HEK293 (cell line): Measurements from ENCODE around the gene BHMT2.

Source experiments
- CTCF ChIA-PET: fragments of 350-600 bp; formaldehyde crosslinking; extraction: SDS; loops from one replicate; lab custom pipeline; 2021; ENCODE audit warnings: antibody characterized with exemption; lab: Yijun Ruan, JAX
- POLR2A ChIA-PET: fragments of 300-600 bp; formaldehyde crosslinking; extraction: SDS; loops from one replicate; lab custom pipeline; 2020; ENCODE audit warnings: antibody characterized with exemption, inconsistent platforms; lab: Yijun Ruan, JAX
- H3K27ac ChIP-seq: fragments of 200-500 bp; sonication (Bioruptor generic); 2 replicates; pipeline ENCODE4 v1.5.1; 2014; ENCODE audit warnings: low read depth, low read length, control low read depth, inconsistent platforms; ENCODE audit errors: extremely low read depth
- H3K36me3 ChIP-seq, 2 experiments: fragments of 200-500 bp in 1 of 2; sonication (Bioruptor generic) in 1 of 2; 1 replicate in 1 of 2; 2 replicates in 1 of 2; pipeline ENCODE4 v1.5.1; 2014 to 2017; ENCODE audit warnings: inconsistent platforms in 2 of 2, low read length in 2 of 2; ENCODE audit not compliant: control insufficient read depth in 2 of 2, insufficient read depth in 1 of 2
- H3K4me1 ChIP-seq: fragments of 200-500 bp; sonication (Bioruptor generic); 2 replicates; pipeline ENCODE4 v1.5.1; 2014; ENCODE audit warnings: mild to moderate bottlenecking, low read length, inconsistent platforms; ENCODE audit not compliant: control insufficient read depth, insufficient read depth
- H3K4me3 ChIP-seq: 2 replicates; pipeline ENCODE4 v1.5.1; 2011; ENCODE audit warnings: low read depth, mild to moderate bottlenecking, control low read depth, low read length, moderate library complexity
- H3K9me3 ChIP-seq: fragments of 200-500 bp; sonication (Bioruptor generic); 2 replicates; pipeline ENCODE4 v1.5.1; 2014; ENCODE audit warnings: low read depth, low read length, inconsistent platforms; ENCODE audit not compliant: control insufficient read depth, insufficient read depth
- BCL11B ChIP-seq: fragments of 450-650 bp; formaldehyde crosslinking; IDR thresholded peaks from 2 replicates; pipeline ENCODE4 v1.5.1; 2016; ENCODE audit warnings: low read depth, missing biosample characterization, missing genetic modification characterization
- IKZF3 ChIP-seq: fragments of 450-650 bp; IDR thresholded peaks from 2 replicates; pipeline ENCODE4 v1.5.0; 2018; ENCODE audit warnings: missing biosample characterization, mild to moderate bottlenecking, missing genetic modification characterization, moderate library complexity
- KLF1 ChIP-seq: fragments of 450-650 bp; formaldehyde crosslinking; IDR thresholded peaks from 2 replicates; pipeline ENCODE4 v1.5.1; 2016; ENCODE audit warnings: missing biosample characterization, missing genetic modification characterization
- KLF16 ChIP-seq: fragments of 450-650 bp; formaldehyde crosslinking; IDR thresholded peaks from 2 replicates; pipeline ENCODE4 v1.5.1; 2017; ENCODE audit warnings: missing biosample characterization, missing genetic modification characterization
- PRDM1 ChIP-seq: fragments of 450-650 bp; formaldehyde crosslinking; IDR thresholded peaks from 2 replicates; pipeline ENCODE4; 2016; ENCODE audit warnings: missing biosample characterization, missing genetic modification characterization
- SP3 ChIP-seq: fragments of 450-650 bp; formaldehyde crosslinking; IDR thresholded peaks from 2 replicates; pipeline ENCODE4 v1.5.1; 2016; ENCODE audit warnings: missing biosample characterization, missing genetic modification characterization
- SP7 ChIP-seq: fragments of 450-650 bp; formaldehyde crosslinking; IDR thresholded peaks from 2 replicates; pipeline ENCODE4 v1.5.1; 2016; ENCODE audit warnings: missing biosample characterization, missing genetic modification characterization
- WT1 ChIP-seq: fragments of 450-650 bp; formaldehyde crosslinking; IDR thresholded peaks from 2 replicates; pipeline ENCODE4 v1.5.1; 2016; ENCODE audit warnings: missing biosample characterization, missing genetic modification characterization
- ZEB2 ChIP-seq: fragments of 450-650 bp; formaldehyde crosslinking; IDR thresholded peaks from 2 replicates; pipeline ENCODE4 v1.5.1; 2016; ENCODE audit warnings: missing biosample characterization, missing genetic modification characterization
- ZNF10 ChIP-seq: fragments of 450-650 bp; formaldehyde crosslinking; IDR thresholded peaks from 2 replicates; pipeline ENCODE4 v1.5.1; 2017; ENCODE audit warnings: missing biosample characterization, missing genetic modification characterization
- ZNF138 ChIP-seq: fragments of 450-650 bp; formaldehyde crosslinking; IDR thresholded peaks from 2 replicates; pipeline ENCODE4 v1.5.1; 2016; ENCODE audit warnings: missing biosample characterization, missing genetic modification characterization, borderline replicate concordance
- ZNF169 ChIP-seq: fragments of 450-650 bp; formaldehyde crosslinking; IDR thresholded peaks from 2 replicates; pipeline ENCODE4 v1.5.1; 2016; ENCODE audit warnings: missing biosample characterization, missing genetic modification characterization
- ZNF214 ChIP-seq: fragments of 450-650 bp; formaldehyde crosslinking; IDR thresholded peaks from 2 replicates; pipeline ENCODE4 v1.5.1; 2017; ENCODE audit warnings: missing biosample characterization, mild to moderate bottlenecking, missing genetic modification characterization, borderline replicate concordance
- ZNF24 ChIP-seq: fragments of 450-650 bp; formaldehyde crosslinking; IDR thresholded peaks from 2 replicates; pipeline ENCODE4 v1.5.1; 2016; ENCODE audit warnings: missing biosample characterization, missing genetic modification characterization
- ZNF292 ChIP-seq: fragments of 450-650 bp; formaldehyde crosslinking; IDR thresholded peaks from 2 replicates; pipeline ENCODE4 v1.5.1; 2016; ENCODE audit warnings: low read depth, missing biosample characterization, missing genetic modification characterization, borderline replicate concordance
- ZNF366 ChIP-seq: fragments of 450-650 bp; formaldehyde crosslinking; conservative IDR thresholded peaks from 2 replicates; pipeline ENCODE4 v1.5.1; 2016; ENCODE audit warnings: missing biosample characterization, missing genetic modification characterization
- ZNF404 ChIP-seq: fragments of 450-650 bp; formaldehyde crosslinking; IDR thresholded peaks from 2 replicates; pipeline ENCODE4 v1.5.1; 2017; ENCODE audit warnings: missing biosample characterization, missing genetic modification characterization
- ZNF501 ChIP-seq: fragments of 450-650 bp; formaldehyde crosslinking; IDR thresholded peaks from 2 replicates; pipeline ENCODE4 v1.5.1; 2016; ENCODE audit warnings: missing biosample characterization, missing genetic modification characterization
- ZNF529 ChIP-seq: fragments of 450-650 bp; formaldehyde crosslinking; IDR thresholded peaks from 2 replicates; pipeline ENCODE4 v1.5.1; 2017; ENCODE audit warnings: missing genetic modification characterization, missing biosample characterization; ENCODE audit not compliant: insufficient replicate concordance
- ZNF530 ChIP-seq: fragments of 450-650 bp; formaldehyde crosslinking; IDR thresholded peaks from 2 replicates; pipeline ENCODE4 v1.5.1; 2016; ENCODE audit warnings: low read depth, missing biosample characterization, missing genetic modification characterization
- ZNF600 ChIP-seq: fragments of 450-650 bp; formaldehyde crosslinking; IDR thresholded peaks from 2 replicates; pipeline ENCODE4 v1.5.1; 2016; ENCODE audit warnings: missing biosample characterization, missing genetic modification characterization
- ZNF658 ChIP-seq: fragments of 450-650 bp; formaldehyde crosslinking; IDR thresholded peaks from 2 replicates; pipeline ENCODE4; 2016; ENCODE audit warnings: missing biosample characterization, missing genetic modification characterization
- ZNF843 ChIP-seq: fragments of 450-650 bp; formaldehyde crosslinking; IDR thresholded peaks from 2 replicates; pipeline ENCODE4 v1.5.1; 2016; ENCODE audit warnings: missing biosample characterization, missing genetic modification characterization
- TF ChIP-seq, protein P1 (sequence below): fragments of 450-650 bp; formaldehyde crosslinking; IDR thresholded peaks from 2 replicates; pipeline ENCODE4 v1.5.1; 2017; ENCODE audit warnings: missing biosample characterization, missing genetic modification characterization
- TF ChIP-seq, protein P2 (sequence below): fragments of 450-650 bp; formaldehyde crosslinking; IDR thresholded peaks from 2 replicates; pipeline ENCODE4 v1.5.1; 2016; ENCODE audit warnings: missing biosample characterization, missing genetic modification characterization
- TF ChIP-seq, protein P3 (sequence below): fragments of 450-650 bp; formaldehyde crosslinking; IDR thresholded peaks from 2 replicates; pipeline ENCODE4 v1.5.1; 2016; ENCODE audit warnings: missing biosample characterization, missing genetic modification characterization
- TF ChIP-seq, protein P4 (sequence below): fragments of 450-650 bp; formaldehyde crosslinking; IDR thresholded peaks from 2 replicates; pipeline ENCODE4 v1.5.1; 2016; ENCODE audit warnings: missing biosample characterization, missing genetic modification characterization
- TF ChIP-seq, protein P5 (sequence below): fragments of 450-650 bp; IDR thresholded peaks from 2 replicates; pipeline ENCODE4 v1.5.1; 2018; ENCODE audit warnings: missing biosample characterization, missing genetic modification characterization

The BHMT2 gene

DNA sequence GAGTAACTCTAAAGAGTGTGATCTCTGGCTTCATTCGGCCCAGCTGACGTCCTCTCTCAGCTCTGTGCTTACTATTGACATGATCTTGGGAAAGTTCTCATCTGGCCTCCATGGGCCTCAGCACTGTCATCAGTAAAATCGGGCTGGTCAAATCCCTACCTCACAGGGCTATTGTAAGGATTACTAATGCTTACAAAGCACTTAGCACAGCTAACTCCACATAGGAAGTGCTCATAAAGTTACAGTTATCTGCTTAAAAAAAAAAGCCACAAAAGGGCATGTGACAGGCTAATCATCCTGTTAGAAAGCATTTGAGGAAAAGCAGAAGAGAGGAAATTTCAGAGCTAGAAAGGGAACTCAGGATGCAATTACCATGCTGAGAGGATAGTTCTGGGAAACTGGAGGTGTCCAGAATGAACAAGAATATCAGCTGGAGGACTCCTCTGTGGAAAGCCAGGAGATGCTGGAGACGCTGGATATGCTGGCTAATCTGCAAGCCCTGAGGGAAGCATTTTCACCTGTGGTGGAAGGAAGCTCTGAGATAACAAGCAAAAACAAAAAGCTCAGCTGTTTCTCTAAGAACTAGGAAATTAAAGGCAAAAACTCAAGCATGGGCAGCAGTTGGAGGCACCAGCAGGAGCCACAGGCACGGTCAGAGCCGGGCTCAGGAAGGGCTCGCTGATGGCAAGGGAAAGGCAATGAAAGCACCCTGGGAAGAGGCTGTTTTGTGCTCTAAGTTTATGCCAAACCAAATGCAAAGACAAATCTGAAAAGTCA is 37.6 kb downstream of the BHMT2 start (continued):
- TF ChIP-seq, protein P1, sequence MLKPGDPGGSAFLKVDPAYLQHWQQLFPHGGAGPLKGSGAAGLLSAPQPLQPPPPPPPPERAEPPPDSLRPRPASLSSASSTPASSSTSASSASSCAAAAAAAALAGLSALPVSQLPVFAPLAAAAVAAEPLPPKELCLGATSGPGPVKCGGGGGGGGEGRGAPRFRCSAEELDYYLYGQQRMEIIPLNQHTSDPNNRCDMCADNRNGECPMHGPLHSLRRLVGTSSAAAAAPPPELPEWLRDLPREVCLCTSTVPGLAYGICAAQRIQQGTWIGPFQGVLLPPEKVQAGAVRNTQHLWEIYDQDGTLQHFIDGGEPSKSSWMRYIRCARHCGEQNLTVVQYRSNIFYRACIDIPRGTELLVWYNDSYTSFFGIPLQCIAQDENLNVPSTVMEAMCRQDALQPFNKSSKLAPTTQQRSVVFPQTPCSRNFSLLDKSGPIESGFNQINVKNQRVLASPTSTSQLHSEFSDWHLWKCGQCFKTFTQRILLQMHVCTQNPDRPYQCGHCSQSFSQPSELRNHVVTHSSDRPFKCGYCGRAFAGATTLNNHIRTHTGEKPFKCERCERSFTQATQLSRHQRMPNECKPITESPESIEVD (tag by site-specific recombination): no peak
- TF ChIP-seq IKZF3: no peak
- TF ChIP-seq, protein P2, sequence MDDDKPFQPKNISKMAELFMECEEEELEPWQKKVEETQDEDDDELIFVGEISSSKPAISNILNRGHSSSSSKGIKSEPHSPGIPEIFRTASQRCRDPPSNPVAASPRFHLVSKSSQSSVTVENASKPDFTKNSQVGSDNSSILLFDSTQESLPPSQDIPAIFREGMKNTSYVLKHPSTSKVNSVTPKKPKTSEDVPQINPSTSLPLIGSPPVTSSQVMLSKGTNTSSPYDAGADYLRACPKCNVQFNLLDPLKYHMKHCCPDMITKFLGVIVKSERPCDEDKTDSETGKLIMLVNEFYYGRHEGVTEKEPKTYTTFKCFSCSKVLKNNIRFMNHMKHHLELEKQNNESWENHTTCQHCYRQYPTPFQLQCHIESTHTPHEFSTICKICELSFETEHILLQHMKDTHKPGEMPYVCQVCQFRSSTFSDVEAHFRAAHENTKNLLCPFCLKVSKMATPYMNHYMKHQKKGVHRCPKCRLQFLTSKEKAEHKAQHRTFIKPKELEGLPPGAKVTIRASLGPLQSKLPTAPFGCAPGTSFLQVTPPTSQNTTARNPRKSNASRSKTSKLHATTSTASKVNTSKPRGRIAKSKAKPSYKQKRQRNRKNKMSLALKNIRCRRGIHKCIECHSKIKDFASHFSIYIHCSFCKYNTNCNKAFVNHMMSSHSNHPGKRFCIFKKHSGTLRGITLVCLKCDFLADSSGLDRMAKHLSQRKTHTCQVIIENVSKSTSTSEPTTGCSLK (tag by site-specific recombination): no peak
- TF ChIP-seq WT1 (tag by site-specific recombination): no peak
- no peak for TF ChIP-seq ZNF292 (tag by site-specific recombination)
- TF ChIP-seq PRDM1 (tag by site-specific recombination): no peak
- TF ChIP-seq ZEB2: no peak
- no peak for TF ChIP-seq ZNF501

DNA sequence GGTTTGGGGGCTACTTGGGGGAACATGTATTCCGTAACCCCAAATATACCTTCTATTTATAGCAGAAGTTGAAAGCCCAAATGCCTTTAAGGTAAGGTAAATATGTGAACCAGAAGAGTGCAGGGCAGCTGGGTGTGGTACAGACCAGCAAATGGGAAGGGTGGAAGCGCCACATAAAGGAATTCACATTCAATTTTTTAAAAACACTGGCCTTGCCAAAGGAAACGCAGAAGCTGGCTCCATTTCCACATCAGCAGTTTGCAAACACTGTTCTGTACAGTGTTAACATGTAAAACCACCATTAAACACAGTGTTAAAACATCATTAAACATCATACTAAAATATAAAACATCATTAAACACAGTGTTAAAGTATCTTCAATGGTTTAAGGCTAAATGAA is 38.5 kb downstream of the BHMT2 start:
- CTCF ChIA-PET: interaction anchor here (1.1 kb wide), 1 partner anchor 148 kb away, joined by 3 read pairs; no protein-coding TSS in a partner anchor
- no peak overlapping the region for H3K4me3 ChIP-seq
- H3K27ac ChIP-seq: no peak overlapping the region
- POLR2A ChIA-PET: no interaction called here
- H3K4me1 ChIP-seq: peaks cover 10% of the 10 kb centered on the region; the same call in 1 of the 2 replicates
- TF ChIP-seq ZNF404 (tag by site-specific recombination) (no peak), ZNF138 (no peak), KLF16 (tag by site-specific recombination) (no peak)
- no peaks in the 10 kb centered on the region for H3K36me3 ChIP-seq
- H3K9me3 ChIP-seq: no peaks in the 10 kb centered on the region

DNA sequence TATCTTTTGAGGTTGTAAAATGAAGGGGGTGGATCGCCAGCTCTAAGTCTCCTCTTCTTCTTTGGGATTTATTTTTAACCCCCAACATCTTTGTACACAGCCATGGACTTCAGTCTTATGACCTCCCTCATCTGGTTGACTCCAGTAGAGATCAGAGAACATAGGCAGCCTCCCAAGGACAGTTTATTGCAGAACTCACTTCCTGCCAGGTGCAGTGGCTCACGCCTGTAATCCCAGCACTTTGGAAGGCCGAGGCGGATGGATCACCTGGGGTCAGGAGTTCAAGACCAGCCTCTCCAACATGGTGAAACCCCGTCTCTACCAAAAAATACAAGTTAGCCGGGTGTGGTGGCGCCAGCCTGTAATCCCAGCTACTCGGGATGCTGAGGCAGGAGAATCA is 39.2 kb downstream of the BHMT2 start:
- no peaks in the 10 kb centered on the region for H3K9me3 ChIP-seq
- no peak overlapping the region for H3K4me3 ChIP-seq
- H3K27ac ChIP-seq: no peak overlapping the region
- ChIA-PET CTCF (interaction anchor here (0.6 to 1.4 kb wide), 2 partner anchors 11 to 84 kb away, joined by 3 to 7 read pairs; no protein-coding TSS in a partner anchor), POLR2A (no interaction called here)
- H3K4me1 ChIP-seq: peaks cover 10% of the 10 kb centered on the region; the same call in 1 of the 2 replicates
- no peaks in the 10 kb centered on the region for H3K36me3 ChIP-seq
- TF ChIP-seq ZNF600 (tag by site-specific recombination): no peak
- TF ChIP-seq, protein P3, sequence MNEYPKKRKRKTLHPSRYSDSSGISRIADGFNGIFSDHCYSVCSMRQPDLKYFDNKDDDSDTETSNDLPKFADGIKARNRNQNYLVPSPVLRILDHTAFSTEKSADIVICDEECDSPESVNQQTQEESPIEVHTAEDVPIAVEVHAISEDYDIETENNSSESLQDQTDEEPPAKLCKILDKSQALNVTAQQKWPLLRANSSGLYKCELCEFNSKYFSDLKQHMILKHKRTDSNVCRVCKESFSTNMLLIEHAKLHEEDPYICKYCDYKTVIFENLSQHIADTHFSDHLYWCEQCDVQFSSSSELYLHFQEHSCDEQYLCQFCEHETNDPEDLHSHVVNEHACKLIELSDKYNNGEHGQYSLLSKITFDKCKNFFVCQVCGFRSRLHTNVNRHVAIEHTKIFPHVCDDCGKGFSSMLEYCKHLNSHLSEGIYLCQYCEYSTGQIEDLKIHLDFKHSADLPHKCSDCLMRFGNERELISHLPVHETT (tag by site-specific recombination): no peak
- TF ChIP-seq, protein P4, sequence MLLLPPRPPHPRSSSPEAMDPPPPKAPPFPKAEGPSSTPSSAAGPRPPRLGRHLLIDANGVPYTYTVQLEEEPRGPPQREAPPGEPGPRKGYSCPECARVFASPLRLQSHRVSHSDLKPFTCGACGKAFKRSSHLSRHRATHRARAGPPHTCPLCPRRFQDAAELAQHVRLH (tag by site-specific recombination): no peak
- no peak for TF ChIP-seq ZNF529 (tag by site-specific recombination)
- TF ChIP-seq ZNF843 (tag by site-specific recombination): no peak
- no peak for TF ChIP-seq SP3
- no peak for TF ChIP-seq KLF1 (tag by site-specific recombination)
- no peak for TF ChIP-seq ZNF214 (tag by site-specific recombination)
- TF ChIP-seq ZNF658 (tag by site-specific recombination): no peak
- no peak for TF ChIP-seq ZNF530 (tag by site-specific recombination)
- TF ChIP-seq ZNF366: no peak
- no peak for TF ChIP-seq ZNF169 (tag by site-specific recombination)
- no peak for TF ChIP-seq BCL11B
- TF ChIP-seq ZNF10 (tag by site-specific recombination): no peak
- TF ChIP-seq ZNF24 (tag by site-specific recombination): no peak
- TF ChIP-seq, protein P5, sequence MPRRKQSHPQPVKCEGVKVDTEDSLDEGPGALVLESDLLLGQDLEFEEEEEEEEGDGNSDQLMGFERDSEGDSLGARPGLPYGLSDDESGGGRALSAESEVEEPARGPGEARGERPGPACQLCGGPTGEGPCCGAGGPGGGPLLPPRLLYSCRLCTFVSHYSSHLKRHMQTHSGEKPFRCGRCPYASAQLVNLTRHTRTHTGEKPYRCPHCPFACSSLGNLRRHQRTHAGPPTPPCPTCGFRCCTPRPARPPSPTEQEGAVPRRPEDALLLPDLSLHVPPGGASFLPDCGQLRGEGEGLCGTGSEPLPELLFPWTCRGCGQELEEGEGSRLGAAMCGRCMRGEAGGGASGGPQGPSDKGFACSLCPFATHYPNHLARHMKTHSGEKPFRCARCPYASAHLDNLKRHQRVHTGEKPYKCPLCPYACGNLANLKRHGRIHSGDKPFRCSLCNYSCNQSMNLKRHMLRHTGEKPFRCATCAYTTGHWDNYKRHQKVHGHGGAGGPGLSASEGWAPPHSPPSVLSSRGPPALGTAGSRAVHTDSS: no peak
- no peak for TF ChIP-seq SP7 (tag by site-specific recombination)
